DMS114 treated with DMSO at 0.1 percent for 48 hours (cell line): ENCODE measurements around the gene SLITRK3.
A peak's percentile ranks its signal among the peaks of the same experiment; 100 is the strongest.

Source experiments
- DNase-seq: peaks from one replicate; lab custom pipeline; 2025; ENCODE audit not compliant: unreplicated experiment; lab: John Stamatoyannopoulos, UW

Gene SLITRK3

GRCh38 chr3:165195640-165196576 lies at the start of gene SLITRK3:
Gene SLITRK3, minus strand, starts transcription at chr3:165196384. Its CDS starts 5,554 bp downstream, at chr3:165190830.
- DNase-seq: no peak

- DNase-seq: no peak
Observed at GRCh38 chr3:165243597-165243996, 47.4 kb upstream of the SLITRK3 start.

- no peak for DNase-seq
Observed at GRCh38 chr3:165233501-165234195, 37.5 kb upstream of the SLITRK3 start.

- no peak for DNase-seq
Observed at GRCh38 chr3:165225604-165226003, 29.4 kb upstream of the SLITRK3 start.

GRCh38 chr3:165217739-165218138 lies 21.6 kb upstream of the SLITRK3 start:
- no peak for DNase-seq

- DNase-seq: no peak
Observed at GRCh38 chr3:165212580-165212979, 16.4 kb upstream of the SLITRK3 start.

GRCh38 chr3:165211721-165212120 lies 15.5 kb upstream of the SLITRK3 start:
- no peak for DNase-seq

GRCh38 chr3:165210727-165211126 lies 14.5 kb upstream of the SLITRK3 start:
- DNase-seq: no peak

GRCh38 chr3:165210132-165210531 lies 13.9 kb upstream of the SLITRK3 start:
- DNase-seq: no peak

- DNase-seq: peak; percentile 60
Observed at GRCh38 chr3:165206454-165207266, 10.5 kb upstream of the SLITRK3 start.

- no peak for DNase-seq
Observed at GRCh38 chr3:165204445-165204844, 8.3 kb upstream of the SLITRK3 start.

GRCh38 chr3:165202995-165203394 lies 6.8 kb upstream of the SLITRK3 start:
- no peak for DNase-seq

GRCh38 chr3:165201964-165202363 lies 5.8 kb upstream of the SLITRK3 start:
- no peak for DNase-seq

- no peak for DNase-seq
Observed at GRCh38 chr3:165197481-165197800, 1.3 kb upstream of the SLITRK3 start.

- no peak for DNase-seq
Observed at GRCh38 chr3:165196577-165197480, 645 bp upstream of the SLITRK3 start.

- DNase-seq: no peak
Observed at GRCh38 chr3:165195241-165195639, 944 bp downstream of the SLITRK3 start.

GRCh38 chr3:165194511-165195240 lies 1.5 kb downstream of the SLITRK3 start:
- DNase-seq: no peak

- DNase-seq: no peak
Observed at GRCh38 chr3:165193366-165194254, 2.6 kb downstream of the SLITRK3 start.
